HG03159 (cell line): ENCODE measurements around the gene CT47C1.
"Not testable (repeated sequence)": the region's sequence is repeated elsewhere in the genome, so short reads cannot be mapped to it uniquely, and the experiment has no call there.

Experiments used
- ATAC-seq: cut with Tn5 transposase; IDR thresholded peaks from one replicate; pipeline ENCODE4 v1.9.1; 2021; ENCODE audit warnings: mild to moderate bottlenecking, moderate library complexity; ENCODE audit not compliant: unreplicated experiment

CT47C1 gene

GRCh38 chrX:119072744-119073143, at the start of gene CT47C1:
Gene CT47C1, plus strand, starts transcription at chrX:119072993. Its CDS starts 233 bp downstream, at chrX:119073226.
- ATAC-seq, result no peak

- ATAC-seq, result no peak
Observed at GRCh38 chrX:119025900-119026299, 46.9 kb upstream of the CT47C1 start.

GRCh38 chrX:119026344-119026743, 46.4 kb upstream of the CT47C1 start:
- not testable (repeated sequence) for ATAC-seq

- ATAC-seq, result not testable (repeated sequence)
Observed at GRCh38 chrX:119027960-119028732, 44.6 kb upstream of the CT47C1 start.

GRCh38 chrX:119028733-119029330, 44.0 kb upstream of the CT47C1 start:
- ATAC-seq, result no peak

GRCh38 chrX:119029656-119030055, 43.1 kb upstream of the CT47C1 start:
- ATAC-seq, result not testable (repeated sequence)

GRCh38 chrX:119030990-119031389, 41.8 kb upstream of the CT47C1 start:
- no peak for ATAC-seq

GRCh38 chrX:119036107-119037029, 36.4 kb upstream of the CT47C1 start:
- ATAC-seq, result no peak

- ATAC-seq, result no peak
Observed at GRCh38 chrX:119040432-119040831, 32.4 kb upstream of the CT47C1 start.

- no peak for ATAC-seq
Observed at GRCh38 chrX:119041175-119041574, 31.6 kb upstream of the CT47C1 start.

- no peak for ATAC-seq
Observed at GRCh38 chrX:119042040-119042439, 30.8 kb upstream of the CT47C1 start.

- no peak for ATAC-seq
Observed at GRCh38 chrX:119042996-119043395, 29.8 kb upstream of the CT47C1 start.

- ATAC-seq, result no peak
Observed at GRCh38 chrX:119045884-119046283, 26.9 kb upstream of the CT47C1 start.

GRCh38 chrX:119055687-119056086, 17.1 kb upstream of the CT47C1 start:
- no peak for ATAC-seq

- no peak for ATAC-seq
Observed at GRCh38 chrX:119062750-119063374, 9.9 kb upstream of the CT47C1 start.

GRCh38 chrX:119063428-119063827, 9.4 kb upstream of the CT47C1 start:
- ATAC-seq, result no peak

- ATAC-seq, result peak; percentile 54
Observed at GRCh38 chrX:119067023-119067739, 5.6 kb upstream of the CT47C1 start.

- ATAC-seq, result no peak
Observed at GRCh38 chrX:119069128-119069527, 3.7 kb upstream of the CT47C1 start.

GRCh38 chrX:119069762-119070161, 3.0 kb upstream of the CT47C1 start:
- ATAC-seq, result no peak

- peak; percentile 79 for ATAC-seq
Observed at GRCh38 chrX:119071381-119071780, 1.4 kb upstream of the CT47C1 start.
